Activated effector memory CD4-positive, alpha-beta T cell treated with anti-CD3 and anti-CD28 coated beads, Interleukin-2, amount 50 U/mL, for 16 hours (primary cell): ENCODE measurements around the gene RRAD.
A peak's percentile ranks its signal among the peaks of the same experiment; 100 is the strongest.
"Not testable (repeated sequence)": the region's sequence is repeated elsewhere in the genome, so short reads cannot be mapped to it uniquely, and the experiment has no call there.

Source experiments
- DNase-seq: peaks from one replicate; pipeline ENCODE4 v3.0.0-alpha.2; 2020

RRAD gene, protein sequence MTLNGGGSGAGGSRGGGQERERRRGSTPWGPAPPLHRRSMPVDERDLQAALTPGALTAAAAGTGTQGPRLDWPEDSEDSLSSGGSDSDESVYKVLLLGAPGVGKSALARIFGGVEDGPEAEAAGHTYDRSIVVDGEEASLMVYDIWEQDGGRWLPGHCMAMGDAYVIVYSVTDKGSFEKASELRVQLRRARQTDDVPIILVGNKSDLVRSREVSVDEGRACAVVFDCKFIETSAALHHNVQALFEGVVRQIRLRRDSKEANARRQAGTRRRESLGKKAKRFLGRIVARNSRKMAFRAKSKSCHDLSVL

DNA sequence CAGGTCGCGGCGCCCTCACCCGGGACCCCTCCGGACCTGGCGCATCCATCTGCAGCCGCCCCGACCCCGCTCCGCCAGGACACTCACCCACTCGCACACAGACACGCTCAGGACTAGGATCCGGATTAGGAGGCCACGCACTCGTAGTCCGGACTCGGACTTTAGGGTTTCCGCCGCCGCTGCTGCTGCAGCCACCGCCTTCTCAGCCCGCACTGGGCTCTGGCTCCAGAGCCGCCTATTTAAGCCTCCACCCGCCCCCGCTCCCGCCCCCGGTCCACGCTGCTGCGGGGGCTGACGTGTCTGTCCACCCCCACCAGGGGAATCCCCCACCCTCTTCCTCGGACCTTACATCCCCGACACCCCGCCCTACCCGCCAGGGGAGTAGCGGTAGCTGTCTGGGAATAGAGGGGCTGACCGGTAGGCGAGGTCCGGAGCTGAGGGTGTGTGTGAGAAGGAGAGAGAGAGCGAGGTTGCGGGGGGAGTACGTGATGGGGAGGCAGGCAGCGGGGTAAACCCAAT lies at the start of gene RRAD:
Gene RRAD (minus strand): TSS at position 214 of the 519 bp plus-strand sequence. CDS start 356 bp downstream, outside the sequence.
- DNase-seq: peak; percentile 69

DNA sequence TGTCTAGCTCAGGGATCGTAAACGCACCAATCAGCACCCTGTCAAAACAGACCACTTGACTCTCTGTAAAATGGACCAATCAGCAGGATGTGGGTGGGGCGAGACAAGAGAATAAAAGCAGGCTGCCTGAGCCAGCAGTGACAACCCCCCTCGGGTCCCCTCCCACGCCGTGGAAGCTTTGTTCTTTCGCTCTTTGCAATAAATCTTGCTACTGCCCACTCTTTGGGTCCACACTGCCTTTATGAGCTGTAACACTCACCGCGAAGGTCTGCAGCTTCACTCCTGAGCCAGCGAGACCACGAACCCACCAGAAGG lies 49.6 kb upstream of the RRAD start:
- peak; percentile 81 for DNase-seq

DNA sequence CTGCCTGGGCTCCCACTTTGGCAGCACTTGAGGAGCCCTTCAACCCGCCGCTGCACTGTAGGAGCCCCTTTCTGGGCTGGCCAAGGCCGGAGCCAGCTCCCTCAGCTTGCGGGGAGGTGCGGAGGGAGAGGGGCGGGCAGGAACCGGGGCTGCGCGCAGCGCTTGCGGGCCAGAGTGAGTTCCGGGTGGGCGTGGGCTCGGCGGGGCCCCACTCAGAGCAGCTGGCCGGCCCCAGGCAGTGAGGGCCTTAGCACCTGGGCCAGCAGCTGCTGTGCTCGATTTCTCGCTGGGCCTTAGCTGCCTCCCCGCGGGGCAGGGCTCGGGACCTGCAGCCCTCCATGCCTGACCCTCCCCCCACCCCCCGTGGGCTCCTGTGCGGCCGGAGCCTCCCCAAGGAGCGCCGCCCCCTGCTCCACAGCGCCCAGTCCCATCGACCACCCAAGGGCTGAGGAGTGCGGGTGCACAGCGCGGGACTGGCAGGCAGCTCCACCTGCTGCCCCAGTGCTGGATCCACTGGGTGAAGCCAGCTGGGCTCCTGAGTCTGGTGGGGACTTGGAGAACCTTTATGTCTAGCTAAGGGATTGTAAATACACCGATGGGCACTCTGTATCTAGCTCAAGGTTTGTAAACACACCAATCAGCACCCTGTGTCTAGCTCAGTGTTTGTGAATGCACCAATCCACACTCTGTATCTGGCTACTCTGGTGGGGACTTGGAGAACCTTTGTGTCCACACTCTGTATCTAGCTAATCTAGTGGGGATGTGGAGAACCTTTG lies 49.0 kb upstream of the RRAD start:
- not testable (repeated sequence) for DNase-seq

DNA sequence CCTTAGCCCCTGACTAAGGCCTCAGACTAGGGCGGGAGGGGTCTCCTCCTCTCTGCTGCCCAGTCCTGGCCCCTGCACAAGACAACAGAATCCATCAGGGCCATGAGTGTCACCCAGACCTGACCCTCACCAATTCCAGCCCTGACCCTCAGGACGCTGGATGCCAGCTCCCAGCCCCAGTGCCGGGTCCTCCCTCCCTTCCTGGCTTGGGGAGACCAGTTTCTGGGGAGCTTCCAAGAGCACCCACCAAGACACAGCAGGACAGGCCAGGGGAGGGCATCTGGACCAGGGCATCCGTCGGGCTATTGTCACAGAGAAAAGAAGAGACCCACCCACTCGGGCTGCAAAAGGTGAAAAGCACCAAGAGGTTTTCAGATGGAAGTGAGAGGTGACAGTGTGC lies 48.4 kb upstream of the RRAD start:
- no peak for DNase-seq

DNA sequence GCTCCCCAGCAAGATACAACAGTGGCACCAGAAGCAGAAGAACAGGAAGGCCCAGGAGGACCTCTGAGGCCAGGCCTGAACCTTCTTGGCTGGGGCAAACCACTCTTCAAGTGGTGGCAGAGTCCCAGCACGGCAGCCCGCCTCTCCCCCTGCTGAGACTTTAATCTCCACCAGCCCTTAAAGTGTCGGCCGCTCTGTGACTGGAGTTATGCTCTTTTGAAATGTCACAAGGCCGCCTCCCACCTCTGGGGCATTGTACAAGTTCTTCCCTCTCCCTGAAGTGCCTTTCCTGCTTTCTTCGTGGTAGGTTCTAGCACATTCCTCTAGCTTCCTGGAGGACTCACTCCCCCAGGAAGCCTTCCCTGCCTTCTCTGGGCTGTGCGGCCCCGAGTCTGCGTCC lies 47.6 kb upstream of the RRAD start:
- no peak for DNase-seq

DNA sequence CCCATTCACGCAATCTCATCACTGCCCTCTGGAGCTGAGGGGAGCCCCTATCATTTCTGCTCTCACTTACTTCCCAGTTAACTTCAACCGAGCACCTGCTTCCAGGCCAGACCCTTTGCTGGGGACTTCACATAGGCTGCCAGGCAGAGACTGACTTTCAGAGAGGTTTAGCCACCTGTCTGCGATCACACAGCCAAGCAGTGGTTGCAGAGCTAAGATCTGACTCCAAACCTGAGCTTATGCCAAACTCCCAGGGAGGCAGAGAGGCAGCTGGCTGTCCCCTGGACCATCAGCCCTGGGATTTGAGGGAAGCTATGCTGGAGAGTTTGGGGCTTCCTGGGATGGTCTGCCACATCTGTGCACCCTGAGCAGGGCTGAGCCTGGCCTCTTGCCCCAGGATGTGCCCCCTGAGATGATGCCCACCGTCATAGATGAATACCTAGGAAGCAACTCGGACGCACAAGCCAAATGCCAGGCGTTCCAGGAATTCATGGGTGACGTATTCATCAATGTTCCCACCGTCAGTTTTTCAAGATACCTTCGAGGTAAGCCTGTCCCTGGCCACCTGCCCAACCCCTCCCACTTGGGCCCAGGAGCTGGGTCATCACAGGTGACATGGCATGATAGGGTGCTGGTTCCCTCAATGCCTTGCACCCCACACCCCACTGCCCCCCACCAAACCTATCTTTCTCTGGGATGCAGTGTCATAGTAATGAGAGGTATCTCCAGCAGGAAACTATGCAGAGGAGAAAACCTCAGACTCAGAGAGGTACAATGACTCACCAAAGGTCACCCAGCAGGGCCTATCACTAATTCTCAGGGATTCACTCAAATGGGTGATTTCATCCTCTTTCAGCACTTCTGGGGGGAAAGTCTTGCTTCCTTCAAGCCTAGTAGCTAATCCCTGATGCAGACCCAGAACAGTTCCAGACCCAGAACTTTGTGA lies 45.7 kb upstream of the RRAD start:
- DNase-seq: no peak

DNA sequence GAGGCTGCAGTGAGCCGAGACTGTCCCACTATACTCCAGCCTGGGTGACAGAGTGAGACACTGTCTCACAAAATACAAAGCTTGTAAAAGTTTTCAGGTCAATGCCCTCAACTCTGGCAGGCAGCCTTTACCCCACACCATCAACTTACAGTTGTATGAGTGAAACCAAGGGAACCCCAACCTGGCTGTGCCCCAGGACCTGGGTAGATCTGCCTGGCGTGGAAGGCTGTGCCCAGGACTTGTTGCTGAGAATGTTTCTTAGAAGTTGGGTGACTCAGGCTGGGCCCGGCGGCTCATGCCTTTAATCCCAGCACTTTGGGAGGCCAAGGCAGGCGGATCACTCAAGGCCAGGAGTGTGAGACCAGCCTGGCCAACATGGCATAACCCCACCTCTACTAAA lies 43.5 kb upstream of the RRAD start:
- DNase-seq: no peak

DNA sequence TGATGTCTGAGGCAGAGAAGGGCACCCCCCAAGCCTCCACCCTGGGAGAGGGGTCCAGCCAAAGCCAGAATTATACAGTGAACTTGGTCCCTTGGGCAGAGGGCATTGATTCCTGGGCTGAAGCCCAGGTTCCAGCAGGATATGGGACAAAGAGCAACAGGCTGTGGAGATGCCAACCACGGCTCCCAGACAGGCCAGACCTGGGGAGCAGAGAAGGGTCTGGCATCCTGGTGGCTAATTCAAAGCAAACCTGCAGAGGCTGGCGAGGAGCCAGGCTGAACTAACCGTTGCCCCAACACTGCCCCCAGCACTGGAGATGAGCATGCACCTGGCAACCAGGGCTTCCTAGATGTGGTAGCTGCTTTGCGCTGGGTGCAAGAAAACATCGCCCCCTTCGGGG lies 38.7 kb upstream of the RRAD start:
- no peak for DNase-seq

DNA sequence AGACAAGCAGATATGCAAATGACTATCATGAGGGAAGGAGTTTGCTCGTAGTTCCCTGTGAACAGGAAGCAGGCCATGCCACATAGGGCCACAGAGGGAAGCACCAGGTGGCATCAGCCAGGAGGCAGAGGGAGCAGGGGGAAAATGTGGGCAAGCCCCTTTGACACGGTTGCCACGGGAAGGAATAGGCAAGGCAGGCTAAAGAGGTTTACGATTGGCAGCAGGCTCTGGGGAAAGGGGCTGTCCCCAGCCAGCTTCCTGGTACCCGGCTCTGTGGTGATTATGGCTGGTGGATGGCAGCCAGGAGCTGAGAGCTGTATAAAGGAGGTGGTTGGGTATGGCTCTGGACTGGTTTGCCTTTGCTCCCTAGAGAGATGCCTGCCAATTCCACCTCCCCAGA lies 36.6 kb upstream of the RRAD start:
- no peak for DNase-seq

DNA sequence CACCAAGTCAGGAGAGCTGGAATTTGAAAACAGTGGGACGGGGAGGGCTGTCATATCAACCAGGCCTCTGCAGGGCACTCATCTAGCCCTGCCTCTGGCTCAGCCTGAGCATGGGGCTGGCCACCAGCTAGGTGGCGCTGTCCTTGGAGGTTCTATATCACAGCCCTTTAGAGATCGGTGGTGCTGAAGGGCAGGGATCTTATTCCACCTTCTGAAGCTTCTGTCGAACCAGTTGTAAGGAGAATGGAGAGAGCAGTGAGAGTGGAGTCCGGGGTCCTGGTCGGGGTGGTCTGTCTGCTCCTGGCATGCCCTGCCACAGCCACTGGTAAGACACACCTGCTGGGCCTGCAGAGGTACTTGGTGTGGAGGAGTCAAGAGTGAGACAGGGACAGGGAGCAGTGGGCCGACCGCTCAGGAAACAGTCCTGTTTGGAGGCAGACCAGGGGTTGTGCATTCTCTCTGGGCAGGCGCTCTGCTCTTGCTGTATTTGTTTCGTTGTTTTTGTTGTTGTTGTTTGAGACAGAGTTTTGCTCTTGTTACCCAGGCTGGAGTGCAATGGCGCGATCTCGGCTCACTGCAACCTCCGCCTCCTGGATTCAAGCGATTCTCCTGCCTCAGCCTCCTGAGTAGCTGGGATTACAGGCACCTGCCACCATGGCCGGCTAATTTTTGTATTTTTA lies 35.9 kb upstream of the RRAD start, which contains the start of gene CES3:
Gene CES3 (plus strand): TSS at position 202 of the 680 bp plus-strand sequence. CDS start 42 bp downstream, at position 244.
- peak; percentile 85 for DNase-seq

DNA sequence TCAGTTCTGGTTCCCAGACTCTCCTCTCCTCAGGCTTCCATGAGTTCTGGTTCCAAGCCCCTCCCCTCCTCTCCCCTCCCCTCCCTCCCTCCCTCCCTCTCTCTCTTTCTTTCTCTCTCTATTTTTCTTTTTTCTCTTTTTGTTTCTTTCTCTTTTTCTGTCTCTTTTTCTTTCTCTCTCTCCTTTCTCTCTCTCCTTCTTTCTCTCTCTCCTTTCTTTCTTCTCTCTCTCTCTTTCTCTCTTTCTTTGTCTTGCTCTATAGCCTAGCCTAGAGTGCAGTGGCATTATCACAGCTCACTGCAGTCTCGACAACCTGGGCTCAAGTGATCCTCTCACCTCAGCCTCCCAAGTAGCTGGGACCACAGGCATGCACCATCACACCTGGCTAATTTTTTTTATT lies 34.9 kb upstream of the RRAD start:
- no peak for DNase-seq

DNA sequence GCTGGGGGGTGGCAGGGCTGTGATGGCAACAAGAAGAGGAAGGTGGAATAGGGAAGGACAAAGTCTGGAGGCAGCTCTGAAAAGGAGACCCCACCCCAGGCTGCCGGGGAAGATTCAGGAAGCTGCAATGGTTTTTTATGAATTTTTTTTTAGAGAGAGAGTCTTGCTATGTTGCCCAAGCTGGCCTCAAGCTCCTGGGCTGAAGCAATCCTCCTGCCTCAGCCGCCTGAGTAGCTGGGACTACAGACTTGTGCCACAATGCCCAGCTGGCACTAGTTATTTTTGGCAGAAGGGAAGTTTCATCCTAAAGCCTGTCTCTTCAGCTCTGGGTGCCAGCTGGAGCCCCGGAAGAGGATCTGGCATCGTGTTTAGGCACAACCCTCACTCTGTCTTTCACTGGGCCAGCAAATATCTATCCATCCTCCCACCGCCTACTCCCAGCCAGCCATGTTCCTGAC lies 34.4 kb upstream of the RRAD start:
- DNase-seq: no peak

DNA sequence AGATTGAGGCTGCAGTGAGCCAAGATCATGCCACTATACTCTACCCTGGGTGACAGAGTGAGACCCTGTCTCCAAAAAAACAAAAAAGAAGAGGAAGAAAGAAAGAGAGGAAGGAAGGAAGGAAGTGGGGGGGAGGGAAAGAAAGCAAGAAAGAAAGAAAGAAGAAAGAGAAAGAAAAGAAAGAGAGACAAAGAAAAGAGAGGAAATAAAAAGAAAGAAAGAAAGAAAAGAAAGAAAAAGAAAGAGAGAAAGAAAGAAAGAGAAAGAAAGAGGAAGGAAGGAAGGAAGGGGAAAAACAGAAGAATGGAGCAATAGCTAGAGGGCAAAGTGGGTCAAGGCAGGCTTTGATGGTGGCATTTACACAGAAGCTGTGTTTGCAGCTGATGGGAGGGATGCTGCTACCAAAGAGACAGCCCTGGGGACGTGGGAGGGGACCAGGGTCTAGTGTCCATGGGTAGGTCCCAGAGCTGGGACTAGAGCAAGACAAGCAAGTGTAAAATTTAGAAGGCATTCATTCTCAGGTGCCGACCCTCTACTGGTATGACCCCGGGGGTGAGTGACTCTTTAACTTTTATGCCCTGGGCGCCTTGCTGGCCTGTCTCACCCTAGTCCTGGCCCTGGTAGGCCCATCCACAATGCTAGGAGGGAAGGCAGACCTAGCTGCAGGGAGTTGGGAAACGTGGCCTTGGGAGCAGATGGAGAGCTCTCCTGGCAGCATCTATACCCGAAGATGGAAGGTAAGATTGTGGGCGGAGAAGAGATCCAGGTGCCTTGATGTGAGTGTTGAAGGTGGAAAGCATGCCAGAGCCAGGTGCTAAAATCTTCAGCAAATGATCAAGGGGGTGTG lies 33.7 kb upstream of the RRAD start:
- no peak for DNase-seq

DNA sequence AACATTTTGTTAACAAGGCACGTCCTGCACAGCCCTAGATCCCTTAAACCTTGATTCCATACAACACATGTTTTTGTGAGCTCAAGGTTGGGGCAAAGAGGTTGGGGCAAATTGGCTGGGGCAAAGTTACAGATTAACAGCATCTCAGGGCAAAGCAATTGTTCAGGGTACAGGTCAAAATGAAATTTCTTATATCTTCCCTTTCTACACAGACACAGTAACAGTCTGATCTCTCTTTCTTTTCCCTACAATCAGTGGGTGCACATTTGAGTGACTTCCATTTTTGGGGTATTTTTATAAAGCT lies 30.8 kb upstream of the RRAD start:
- DNase-seq: not testable (repeated sequence)

DNA sequence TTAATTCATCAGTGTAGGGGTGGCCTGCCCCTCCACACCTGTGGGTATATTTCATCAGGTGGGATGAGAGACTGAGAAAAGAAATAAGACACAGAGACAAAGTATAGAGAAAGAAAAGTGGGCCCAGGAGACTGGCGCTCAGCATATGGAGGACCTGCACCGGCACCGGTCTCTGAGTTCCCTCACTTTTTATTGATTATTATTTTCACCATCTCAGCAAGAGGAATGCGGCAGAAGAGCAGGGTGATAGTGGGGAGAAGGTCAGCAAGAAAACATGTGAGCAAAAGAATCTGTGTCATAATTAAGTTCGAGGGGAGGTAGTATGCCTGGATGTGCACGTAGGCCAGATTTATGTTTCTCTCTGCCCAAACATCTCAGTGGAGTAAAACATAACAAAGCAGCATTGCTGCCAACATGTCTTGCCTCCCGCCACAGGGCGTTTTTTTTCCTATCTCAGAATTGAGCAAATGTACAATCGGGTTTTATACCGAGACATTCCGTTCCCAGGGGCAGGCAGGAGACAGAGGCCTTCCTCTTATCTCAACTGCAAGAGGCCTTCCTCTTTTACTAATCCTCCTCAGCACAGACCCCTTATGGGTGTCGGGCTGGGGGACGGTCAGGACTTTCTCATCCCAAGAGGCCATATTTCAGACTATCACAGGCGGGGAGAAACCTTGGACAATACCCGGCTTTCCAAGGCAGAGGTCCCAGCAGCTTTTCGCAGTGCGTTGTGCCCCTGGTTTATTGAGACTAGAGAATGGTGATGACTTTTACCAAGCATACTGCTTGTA lies 30.2 kb upstream of the RRAD start:
- DNase-seq: not testable (repeated sequence)

DNA sequence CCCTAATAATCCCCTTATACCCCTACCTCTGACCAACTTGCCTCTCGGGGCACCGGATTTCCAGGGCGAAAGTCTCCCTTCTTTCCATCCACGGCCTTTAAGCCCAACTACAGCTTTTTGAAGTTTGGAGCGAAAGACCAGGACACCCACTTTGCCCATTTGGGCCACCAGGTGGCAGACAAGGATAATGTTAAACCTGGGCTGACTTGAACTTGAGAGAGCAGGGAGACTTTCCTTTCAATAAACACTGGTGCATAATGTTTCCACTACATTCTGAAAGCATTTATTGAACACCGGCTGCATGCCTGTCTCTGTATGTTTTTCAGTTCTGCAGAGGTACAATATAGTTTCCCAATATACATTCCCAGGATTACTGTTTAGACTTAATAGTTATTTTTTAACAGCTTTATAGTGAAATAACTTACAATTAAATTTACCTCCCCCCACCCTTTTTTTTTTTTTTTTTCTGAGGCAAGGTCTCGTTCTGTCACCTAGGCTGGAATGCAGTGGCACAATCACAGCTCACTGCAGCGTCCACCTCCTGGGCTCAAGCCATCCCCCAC lies 28.8 kb upstream of the RRAD start:
- peak; percentile 91 for DNase-seq

DNA sequence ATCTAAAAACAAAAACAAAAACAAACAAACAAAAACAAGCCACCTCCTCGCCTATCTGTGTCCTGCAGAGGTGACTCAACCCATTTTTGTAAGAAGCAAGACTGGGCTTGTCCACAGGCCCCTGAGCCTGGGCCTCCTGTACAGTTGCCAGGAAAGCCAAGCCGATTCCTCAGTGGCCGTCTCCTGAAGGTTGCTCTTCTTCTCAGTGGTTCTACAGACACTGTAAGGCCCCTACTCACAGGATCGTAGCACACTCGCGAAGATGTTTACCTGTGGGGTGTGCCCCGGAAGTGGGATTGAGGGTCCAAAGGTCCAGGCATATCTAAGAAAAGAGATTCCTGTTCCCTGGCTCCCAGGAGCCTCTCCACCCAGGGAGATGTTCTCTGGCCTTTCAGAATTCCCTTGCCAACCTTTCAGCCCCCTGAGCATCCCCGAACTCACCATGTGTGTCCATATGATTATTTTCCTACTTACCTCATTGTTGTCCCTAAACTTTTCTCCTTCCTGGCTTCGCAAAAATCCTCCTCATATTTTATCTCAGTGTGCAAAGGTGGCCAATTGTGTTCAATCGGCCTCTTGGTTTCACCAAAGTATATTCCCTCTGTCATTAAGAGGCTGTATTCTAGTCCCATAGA lies 28.2 kb upstream of the RRAD start:
- DNase-seq: no peak

DNA sequence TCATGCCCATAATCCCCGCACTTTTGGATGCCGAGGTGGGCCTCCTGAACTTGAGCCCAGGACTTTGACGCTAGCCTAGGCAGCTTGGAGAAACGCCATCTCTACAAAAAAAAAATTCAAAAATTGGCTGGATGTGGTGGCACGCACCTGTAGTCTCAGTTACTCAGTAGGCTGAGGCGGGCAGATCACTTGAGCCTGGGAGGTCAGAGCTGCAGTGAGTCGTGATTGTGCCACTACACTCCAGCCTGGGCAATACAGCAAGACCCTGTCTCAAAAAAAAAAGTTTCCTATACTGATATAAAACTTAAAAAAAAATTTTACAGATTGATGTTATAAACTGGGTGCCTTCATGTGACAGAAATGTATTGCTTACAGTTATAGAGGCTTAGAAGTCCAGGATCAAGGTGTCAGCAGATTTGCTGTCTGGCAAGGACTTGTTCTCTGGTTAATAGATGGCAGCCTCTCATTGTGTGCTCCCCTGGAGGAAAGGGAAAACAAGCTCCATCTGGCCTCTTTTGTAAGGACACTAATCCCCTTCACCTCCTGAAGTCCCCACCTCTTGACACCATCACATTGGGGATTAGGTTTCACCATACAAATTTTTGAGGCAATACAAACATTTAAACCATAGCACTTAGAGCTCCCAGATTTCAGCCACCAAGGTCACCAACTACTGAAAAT lies 27.2 kb upstream of the RRAD start:
- no peak for DNase-seq
